Neural crest cell (in vitro differentiated cells): ENCODE results near the gene ITGA3. TPM values are rescaled to one million over a fixed set of nuclear protein-coding genes. Genes with fewer than 3 reads are reported as not detected.

Experiments
- DNase-seq: peaks from one replicate; pipeline ENCODE4 v3.0.0; 2021; ENCODE audit warnings: low read depth, mixed read lengths, low spot score
- H3K27ac Mint-ChIP-seq: one replicate; pipeline ENCODE4 v1.8.0; 2021; ENCODE audit warnings: mild to moderate bottlenecking, mixed read lengths; ENCODE audit not compliant: unreplicated experiment
- H3K27me3 Mint-ChIP-seq: 2 replicates; pipeline ENCODE4 v1.8.0; 2021; ENCODE audit warnings: low read depth, mild to moderate bottlenecking, mixed read lengths
- H3K36me3 Mint-ChIP-seq: 2 replicates; pipeline ENCODE4 v1.8.0; 2021; ENCODE audit warnings: low read depth, mild to moderate bottlenecking, mixed read lengths
- H3K4me1 Mint-ChIP-seq: 2 replicates; pipeline ENCODE4 v1.8.0; 2021; ENCODE audit warnings: mixed read lengths
- H3K4me3 Mint-ChIP-seq: one replicate; pipeline ENCODE4 v1.8.0; 2021; ENCODE audit warnings: mild to moderate bottlenecking, mixed read lengths
- H3K9me3 Mint-ChIP-seq: 2 replicates; pipeline ENCODE4 v1.8.0; 2021; ENCODE audit warnings: mixed read lengths
- total RNA-seq: library from RNA; stranded (reverse); gene quantifications from 2 replicates; pipeline ENCODE4 v1.2.1, GENCODE V29; 2021
- TF ChIP-seq, protein P1 (sequence below): fragments of 200-600 bp; sonication (generic); conservative IDR thresholded peaks from 2 replicates; pipeline ENCODE4 v1.5.0; 2021; ENCODE audit warnings: antibody characterized with exemption, mild to moderate bottlenecking

The ITGA3 gene
- total RNA-seq, 1 donor from 2014 or later, result 4.8 TPM

DNA sequence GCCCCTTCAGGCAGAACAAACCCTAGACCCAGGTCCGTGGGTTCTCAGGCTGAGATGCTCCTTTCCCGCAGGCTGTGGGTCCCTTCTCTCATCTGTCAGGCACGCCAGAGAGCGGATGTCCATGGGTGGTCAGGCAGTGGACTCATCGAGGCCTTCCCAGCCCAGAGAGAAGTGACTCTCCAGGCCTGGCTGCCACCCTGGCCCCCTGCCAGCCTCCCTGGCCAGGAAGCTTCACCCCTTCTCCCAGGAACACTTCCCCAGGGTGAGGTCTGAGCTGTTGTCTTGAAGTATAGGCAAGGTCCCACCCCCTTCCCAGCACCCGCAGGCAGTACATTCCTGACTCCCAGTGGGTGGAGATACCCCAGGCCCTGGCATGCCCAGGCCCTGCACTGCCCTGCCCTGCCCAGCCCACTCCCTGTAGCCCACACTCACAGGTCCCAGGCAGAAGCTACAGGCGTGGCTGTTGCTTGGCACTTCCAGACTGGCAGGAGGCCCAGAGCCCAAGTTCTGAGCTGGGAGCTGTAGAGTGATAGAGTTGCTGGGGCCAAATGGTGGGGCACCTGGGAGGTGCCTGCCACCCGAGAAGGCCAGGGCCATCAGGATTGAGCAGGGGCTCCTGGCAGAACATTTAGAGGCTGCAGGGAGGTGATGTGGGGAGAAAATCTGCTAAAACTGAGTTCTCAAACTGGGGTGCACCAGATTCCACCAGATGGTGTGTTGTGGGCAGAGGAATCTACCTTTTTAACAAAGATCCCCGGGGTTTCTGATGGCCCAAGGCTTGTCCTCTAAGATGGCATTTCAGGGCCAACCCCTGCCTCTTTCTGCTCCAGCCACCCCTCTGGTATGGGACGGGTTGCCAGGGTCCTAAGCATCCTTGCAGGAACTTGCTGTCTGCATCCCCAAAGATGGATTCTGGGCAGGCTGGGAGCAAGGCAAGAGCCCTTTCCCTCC, 6.7 kb downstream of the ITGA3 start:
- Mint-ChIP-seq H3K27ac (no peak overlapping the region), H3K36me3 (no peaks in the 10 kb centered on the region), H3K4me3 (no peak overlapping the region), H3K4me1 (peaks cover 23% of the 10 kb centered on the region), H3K9me3 (no peaks in the 10 kb centered on the region), H3K27me3 (peaks cover 13% of the 10 kb centered on the region)
- TF ChIP-seq, protein P1, sequence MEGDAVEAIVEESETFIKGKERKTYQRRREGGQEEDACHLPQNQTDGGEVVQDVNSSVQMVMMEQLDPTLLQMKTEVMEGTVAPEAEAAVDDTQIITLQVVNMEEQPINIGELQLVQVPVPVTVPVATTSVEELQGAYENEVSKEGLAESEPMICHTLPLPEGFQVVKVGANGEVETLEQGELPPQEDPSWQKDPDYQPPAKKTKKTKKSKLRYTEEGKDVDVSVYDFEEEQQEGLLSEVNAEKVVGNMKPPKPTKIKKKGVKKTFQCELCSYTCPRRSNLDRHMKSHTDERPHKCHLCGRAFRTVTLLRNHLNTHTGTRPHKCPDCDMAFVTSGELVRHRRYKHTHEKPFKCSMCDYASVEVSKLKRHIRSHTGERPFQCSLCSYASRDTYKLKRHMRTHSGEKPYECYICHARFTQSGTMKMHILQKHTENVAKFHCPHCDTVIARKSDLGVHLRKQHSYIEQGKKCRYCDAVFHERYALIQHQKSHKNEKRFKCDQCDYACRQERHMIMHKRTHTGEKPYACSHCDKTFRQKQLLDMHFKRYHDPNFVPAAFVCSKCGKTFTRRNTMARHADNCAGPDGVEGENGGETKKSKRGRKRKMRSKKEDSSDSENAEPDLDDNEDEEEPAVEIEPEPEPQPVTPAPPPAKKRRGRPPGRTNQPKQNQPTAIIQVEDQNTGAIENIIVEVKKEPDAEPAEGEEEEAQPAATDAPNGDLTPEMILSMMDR, result no peak
- DNase-seq, result no peak

DNA sequence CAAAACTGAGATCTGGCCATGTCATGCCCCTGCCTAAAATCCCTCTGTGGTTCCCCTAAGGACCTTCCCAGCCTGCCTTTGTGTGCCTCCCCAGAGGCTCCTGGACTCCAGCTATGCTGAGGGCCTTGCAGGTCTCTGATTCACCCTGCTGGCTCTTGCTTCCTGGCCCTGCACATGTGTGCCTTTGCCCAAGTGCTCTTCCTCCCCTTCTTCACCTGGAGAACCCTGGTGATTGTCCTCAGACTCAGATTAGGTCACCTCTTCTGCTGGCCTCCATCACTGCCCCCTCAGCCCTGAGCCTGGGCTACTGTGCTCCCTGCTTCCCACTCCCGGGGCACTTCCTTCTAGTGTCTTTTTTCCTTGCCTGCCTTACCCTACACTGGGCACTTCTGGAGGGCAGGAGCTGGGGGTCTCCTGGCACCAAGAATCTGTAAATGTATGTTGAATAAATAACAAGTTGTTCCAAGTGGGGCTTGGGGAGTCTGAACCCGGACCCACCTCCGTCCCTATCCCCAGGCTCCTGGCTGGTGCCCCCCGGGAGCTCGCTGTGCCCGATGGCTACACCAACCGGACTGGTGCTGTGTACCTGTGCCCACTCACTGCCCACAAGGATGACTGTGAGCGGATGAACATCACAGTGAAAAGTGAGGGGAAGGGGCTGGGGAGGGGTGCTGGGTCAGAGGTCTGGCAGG, 7.8 kb downstream of the ITGA3 start:
- no peak for DNase-seq
- peaks cover 2% of the 10 kb centered on the region for H3K27me3 Mint-ChIP-seq
- H3K27ac Mint-ChIP-seq, result no peak overlapping the region
- peaks cover 20% of the 10 kb centered on the region for H3K4me1 Mint-ChIP-seq
- TF ChIP-seq, protein P1, result no peak
- H3K9me3 Mint-ChIP-seq, result no peaks in the 10 kb centered on the region
- H3K4me3 Mint-ChIP-seq, result no peak overlapping the region
- no peaks in the 10 kb centered on the region for H3K36me3 Mint-ChIP-seq

DNA sequence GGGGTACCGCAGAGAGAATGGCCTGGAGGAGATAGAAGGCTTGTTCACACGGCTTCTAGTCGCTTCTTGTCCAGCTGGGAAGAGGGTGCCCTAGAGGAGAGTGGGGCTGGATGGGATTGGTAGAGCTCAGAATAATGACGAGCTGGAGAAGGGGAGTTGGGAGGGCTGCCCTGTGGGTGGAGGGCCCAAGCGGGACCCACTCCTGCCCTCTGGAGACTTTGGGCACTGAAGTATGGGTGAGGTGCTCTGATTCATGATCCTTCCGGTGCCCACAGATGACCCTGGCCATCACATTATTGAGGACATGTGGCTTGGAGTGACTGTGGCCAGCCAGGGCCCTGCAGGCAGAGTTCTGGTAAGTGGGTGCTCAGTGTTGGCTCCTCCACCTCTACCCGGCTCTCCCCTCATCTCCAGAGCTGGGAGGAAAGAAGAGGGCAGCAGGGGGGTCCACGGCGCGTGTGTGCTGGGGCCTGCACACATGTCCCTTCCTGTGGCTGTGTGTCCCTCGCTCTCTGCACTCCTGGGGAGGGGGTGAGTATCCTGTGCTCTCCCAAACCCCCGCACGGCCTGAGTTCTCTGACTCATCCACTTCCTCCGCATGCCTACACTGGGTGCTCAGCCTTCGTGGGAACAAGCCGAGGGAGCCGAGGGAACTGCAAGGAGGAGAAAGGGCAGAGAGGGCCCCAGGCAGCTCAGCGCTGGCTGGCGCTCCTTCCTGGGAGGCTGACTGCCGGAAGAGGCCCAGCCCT, 8.5 kb downstream of the ITGA3 start:
- DNase-seq, result no peak
- Mint-ChIP-seq H3K36me3 (no peaks in the 10 kb centered on the region), H3K4me3 (no peak overlapping the region), H3K27ac (peak overlapping the region; percentile 96), H3K9me3 (no peaks in the 10 kb centered on the region), H3K27me3 (no peaks in the 10 kb centered on the region), H3K4me1 (peaks cover 18% of the 10 kb centered on the region)
- TF ChIP-seq, protein P1, result no peak

DNA sequence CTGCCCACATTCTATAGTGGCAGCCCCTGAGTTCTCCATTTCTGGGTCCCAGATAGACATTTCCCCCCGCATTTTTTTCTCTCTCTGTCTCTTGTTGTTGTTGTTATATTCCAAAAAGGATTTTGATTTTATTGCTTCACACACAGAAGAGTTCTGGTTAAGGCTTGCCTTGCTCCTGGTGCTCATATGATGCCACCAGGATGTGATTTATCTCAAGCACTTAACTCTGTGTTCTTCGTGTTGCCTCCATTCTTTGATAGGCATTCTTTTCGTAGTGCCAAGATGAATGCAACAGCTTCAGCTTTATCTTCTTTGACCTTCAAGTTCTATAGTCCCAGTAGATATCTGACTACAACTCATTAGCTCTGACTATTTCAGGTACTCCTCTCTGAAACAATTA, 9.1 kb downstream of the ITGA3 start:
- H3K27ac Mint-ChIP-seq, result peak overlapping the region; percentile 96
- H3K9me3 Mint-ChIP-seq, result no peaks in the 10 kb centered on the region
- peaks cover 14% of the 10 kb centered on the region for H3K4me1 Mint-ChIP-seq
- no peaks in the 10 kb centered on the region for H3K27me3 Mint-ChIP-seq
- no peaks in the 10 kb centered on the region for H3K36me3 Mint-ChIP-seq
- no peak overlapping the region for H3K4me3 Mint-ChIP-seq
- TF ChIP-seq, protein P1, result no peak
- no peak for DNase-seq

DNA sequence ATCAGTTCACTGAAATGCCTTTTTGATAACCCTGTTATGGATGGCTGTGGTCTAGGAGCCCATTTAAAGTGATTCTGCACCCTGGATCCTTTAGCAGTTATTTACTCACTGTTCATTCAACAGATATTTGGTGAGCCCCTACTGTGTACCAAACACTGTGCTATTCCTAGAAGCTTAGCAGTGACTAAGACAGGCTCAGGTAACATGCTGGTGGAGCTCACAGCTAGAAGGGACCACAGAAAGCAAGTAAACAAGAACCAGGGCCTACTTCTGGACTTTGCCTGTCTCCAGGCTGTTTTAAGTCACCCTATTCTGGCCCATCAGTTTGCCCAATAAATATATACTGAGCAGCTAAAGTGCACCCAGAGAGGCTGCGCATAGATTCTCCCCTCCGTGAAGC, 11.1 kb downstream of the ITGA3 start:
- no peak overlapping the region for H3K27ac Mint-ChIP-seq
- peaks cover 14% of the 10 kb centered on the region for H3K4me1 Mint-ChIP-seq
- no peaks in the 10 kb centered on the region for H3K36me3 Mint-ChIP-seq
- H3K4me3 Mint-ChIP-seq, result no peak overlapping the region
- TF ChIP-seq, protein P1, result no peak
- DNase-seq, result no peak
- H3K27me3 Mint-ChIP-seq, result no peaks in the 10 kb centered on the region
- H3K9me3 Mint-ChIP-seq, result no peaks in the 10 kb centered on the region
